Activated CD4-positive, alpha-beta T cell treated with anti-CD3 and anti-CD28 coated beads, Interleukin-2, amount 50 U/mL, for 24 hours (primary cell): ENCODE measurements around the gene CMTM1.
"Not testable (repeated sequence)": the region's sequence is repeated elsewhere in the genome, so short reads cannot be mapped to it uniquely, and the experiment has no call there.

Source experiments
- DNase-seq, 2 donors: peaks; one replicate each; pipeline ENCODE4 v3.0.0-alpha.2; 2020; ENCODE audit warnings: low read depth in 1 of 2, low spot score in 1 of 2

The CMTM1 gene

GRCh38 chr16:66610111-66610820 lies 44.0 kb downstream of the CMTM1 start:
- DNase-seq: no peak

DNA sequence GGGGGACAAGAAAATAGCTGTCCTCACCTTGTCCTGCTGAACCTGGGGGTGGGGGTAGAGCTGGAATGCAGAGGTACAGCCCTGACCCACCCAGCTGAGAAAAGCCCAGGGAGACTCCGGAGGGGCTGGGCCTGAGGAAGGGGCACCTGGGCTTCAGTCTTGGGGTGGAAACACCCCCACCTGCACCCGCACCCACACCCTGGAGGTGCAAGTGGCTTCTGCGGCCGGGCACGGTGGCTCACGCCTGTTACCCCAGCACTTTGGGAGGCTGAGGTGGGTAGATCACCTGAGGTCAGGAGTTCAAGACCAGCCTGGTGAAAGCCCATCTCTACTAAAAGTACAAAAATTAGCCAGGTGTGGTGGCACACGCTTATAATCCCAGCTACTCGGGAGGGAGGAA lies 45.7 kb downstream of the CMTM1 start:
- DNase-seq: not testable (repeated sequence)

GRCh38 chr16:66612422-66612821 lies 46.2 kb downstream of the CMTM1 start:
- no peak for DNase-seq

DNA sequence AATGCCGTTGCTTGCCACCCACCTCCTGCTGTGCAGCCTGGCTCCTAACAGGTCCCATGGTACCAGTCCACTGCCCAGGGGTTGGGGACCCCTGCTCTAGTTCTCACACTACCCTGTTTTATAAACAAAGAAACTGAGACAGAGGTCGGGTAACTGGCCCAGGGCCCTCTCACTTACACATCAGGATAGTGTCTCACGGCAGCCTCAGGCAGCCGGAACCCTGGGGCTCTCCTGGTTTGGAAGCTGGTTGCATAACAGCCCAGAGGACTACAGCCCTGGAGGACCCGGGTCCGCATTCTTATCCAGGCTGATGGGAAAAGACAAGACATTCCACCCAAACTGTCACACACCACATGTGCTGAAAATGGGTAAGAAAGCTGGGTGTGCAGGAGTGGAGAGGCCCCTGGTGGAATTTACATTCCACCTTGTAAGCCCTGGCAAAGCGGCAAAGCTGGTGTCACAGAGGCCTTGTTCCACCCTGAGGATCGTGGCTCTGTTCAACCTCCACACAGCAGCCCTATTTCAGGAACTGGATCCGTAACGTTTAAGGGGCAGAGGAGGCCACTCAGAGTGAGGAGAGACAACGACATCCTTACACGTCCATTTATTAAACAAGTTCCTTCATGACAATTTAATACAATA lies 48.0 kb downstream of the CMTM1 start:
- DNase-seq: no peak

DNA sequence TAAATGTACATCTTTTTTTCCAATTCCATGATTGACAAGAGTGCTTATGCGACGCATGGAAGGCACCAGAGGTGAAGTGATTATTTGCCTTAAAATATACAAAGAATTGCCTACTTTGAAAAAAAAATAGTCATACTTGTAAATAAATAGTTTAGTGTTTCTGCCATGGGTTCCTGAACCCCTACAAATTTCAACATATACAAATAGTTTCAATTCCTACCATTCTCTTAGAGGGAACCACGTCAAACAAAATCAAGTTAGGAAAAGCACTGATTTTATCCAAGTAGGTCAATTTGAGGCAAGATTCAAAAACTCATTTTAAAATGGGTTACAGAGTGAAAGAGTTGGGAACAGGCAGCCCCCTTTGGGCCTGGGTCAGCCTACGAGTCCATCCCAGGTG lies 49.9 kb downstream of the CMTM1 start:
- DNase-seq: no peak

- DNase-seq: no peak
Measured at GRCh38 chr16:66616592-66616991, 50.4 kb downstream of the CMTM1 start.

DNA sequence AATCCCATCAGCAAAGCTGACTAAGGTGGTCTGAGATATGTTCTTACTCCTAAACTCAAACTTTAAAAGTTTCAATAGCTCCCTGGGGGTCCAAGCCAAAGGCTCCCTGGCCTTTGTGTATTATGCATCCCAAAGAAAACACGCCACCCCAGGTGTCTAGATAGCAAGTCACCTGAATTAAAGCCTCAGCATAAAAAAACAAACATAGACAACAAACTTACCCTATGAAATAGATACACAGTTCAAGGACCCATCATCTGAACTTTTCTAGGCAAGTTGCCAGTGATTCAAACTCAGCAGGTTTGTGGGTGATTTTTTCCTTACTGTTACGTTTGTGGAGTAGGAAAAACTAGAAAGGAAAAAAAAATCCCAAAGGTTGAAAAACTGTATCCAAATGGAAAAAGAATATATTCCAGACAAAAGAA lies 50.8 kb downstream of the CMTM1 start:
- DNase-seq: no peak

- no peak for DNase-seq
Measured at GRCh38 chr16:66617728-66618127, 51.5 kb downstream of the CMTM1 start.

- DNase-seq: no peak
Measured at GRCh38 chr16:66618588-66619375, 52.5 kb downstream of the CMTM1 start.

GRCh38 chr16:66619534-66620428 lies 53.5 kb downstream of the CMTM1 start:
- DNase-seq: no peak

GRCh38 chr16:66620429-66620795 lies 54.2 kb downstream of the CMTM1 start:
- DNase-seq: no peak

DNA sequence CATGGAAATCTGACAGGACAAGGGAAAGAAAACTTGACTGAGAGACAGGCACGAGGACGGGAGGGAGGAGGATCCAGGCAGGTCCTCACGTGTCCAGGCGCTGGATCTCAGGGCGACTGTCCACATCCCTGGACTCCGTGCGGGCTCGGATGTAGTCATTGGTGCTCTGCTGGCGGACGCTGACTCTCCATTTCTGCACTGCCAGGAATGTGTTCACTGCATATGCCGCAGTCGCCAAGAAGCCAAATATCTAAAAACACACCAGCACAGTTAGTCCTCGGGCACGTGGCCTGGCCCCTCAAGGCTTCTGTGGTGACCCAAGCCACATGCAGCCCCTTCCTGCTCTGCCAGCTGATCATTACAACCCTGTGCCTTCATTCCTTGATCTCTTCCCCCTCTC lies 55.7 kb downstream of the CMTM1 start:
- no peak for DNase-seq

DNA sequence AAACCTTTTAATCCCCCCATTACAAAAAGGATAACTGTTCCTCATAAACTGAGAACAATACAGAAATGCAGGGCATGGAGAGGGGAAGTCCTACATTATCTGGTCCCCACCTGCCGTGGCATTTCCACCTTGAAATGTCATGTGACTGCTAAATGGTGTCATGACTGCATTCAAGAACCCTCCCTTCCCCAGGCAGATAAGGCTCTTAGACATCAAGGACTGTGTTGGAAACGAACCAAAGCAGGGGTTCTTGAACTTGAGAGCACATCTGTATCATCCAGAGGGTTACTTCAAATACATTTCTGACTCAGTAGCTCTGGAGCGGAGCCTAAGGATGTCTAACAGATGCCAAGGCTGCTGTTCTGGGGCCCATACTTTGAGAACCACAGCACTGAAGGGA lies 56.6 kb downstream of the CMTM1 start:
- DNase-seq: no peak

- no peak for DNase-seq
Measured at GRCh38 chr16:66623755-66624154, 57.5 kb downstream of the CMTM1 start.

DNA sequence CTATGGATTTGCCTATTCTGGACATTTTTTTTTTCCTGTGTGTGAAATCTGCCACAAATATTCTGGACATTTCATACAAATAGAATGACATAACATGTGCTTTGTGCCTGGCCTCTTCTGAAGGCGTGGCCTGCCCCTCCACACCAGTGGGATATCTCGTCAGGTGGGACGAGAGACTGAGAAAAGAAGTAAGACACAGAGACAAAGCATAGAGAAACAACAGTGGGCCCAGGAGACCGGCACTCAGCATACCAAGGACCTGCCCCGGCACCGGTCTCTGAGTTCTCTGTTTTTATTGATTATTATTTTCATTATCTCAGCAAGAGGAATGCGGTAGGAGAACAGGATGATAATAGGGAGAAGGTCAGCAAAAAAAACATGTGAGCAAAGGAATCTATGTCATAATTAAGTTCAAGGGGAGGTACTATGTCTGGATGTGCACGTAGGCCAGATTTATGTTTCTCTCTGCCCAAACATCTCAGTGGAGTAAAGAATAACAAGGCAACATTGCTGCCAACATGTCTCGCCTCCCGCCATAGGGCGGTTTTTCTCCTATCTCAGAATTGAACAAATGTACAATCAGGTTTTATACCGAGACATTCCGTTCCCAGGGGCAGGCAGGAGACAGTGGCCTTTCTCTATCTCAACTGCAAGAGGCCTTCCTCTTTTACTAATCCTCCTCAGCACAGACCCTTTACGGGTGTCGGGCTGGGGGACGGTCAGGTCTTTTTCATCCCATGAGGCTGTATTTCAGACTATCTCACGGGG lies 61.6 kb downstream of the CMTM1 start:
- not testable (repeated sequence) for DNase-seq
